Motor neuron (in vitro differentiated cells): Measurements from ENCODE around the gene GHRHR. TPM values are rescaled to one million over a fixed set of nuclear protein-coding genes. Genes with fewer than 3 reads are reported as not detected.

Source experiments
- ATAC-seq, 8 experiments: fragments of 200-7000 bp; cut with Tn5 transposase; replicated peaks in 6 of 8; 2 replicates each; pipeline ENCODE4 v1.8.0; 2021; ENCODE audit warnings: mild to moderate bottlenecking in 8 of 8, moderate library complexity in 8 of 8
- H3K27ac ChIP-seq, 2 donors: fragments of 250-450 bp; sonication (Bioruptor Pico); 2 replicates each; pipeline ENCODE4 v1.9.0; 2021; ENCODE audit warnings: antibody characterized with exemption in 2 of 2, mild to moderate bottlenecking in 2 of 2, moderate library complexity in 1 of 2
- H3K4me1 ChIP-seq, 2 donors: fragments of 250-450 bp; sonication (Bioruptor Pico); replicated peaks in 1 of 2; 2 replicates each; pipeline ENCODE4 v1.6.1; 2021; ENCODE audit warnings: antibody characterized with exemption in 2 of 2, mild to moderate bottlenecking in 2 of 2, moderate library complexity in 1 of 2
- H3K4me3 ChIP-seq, 5 donors: fragments of 250-450 bp; sonication (Bioruptor Pico); 2 replicates each; pipeline ENCODE4 v1.9.0; 2021; ENCODE audit warnings: antibody characterized with exemption in 5 of 5, mild to moderate bottlenecking in 5 of 5, moderate library complexity in 4 of 5
- WGBS, 10 experiments: fragments of 450-650 bp; shearing (Covaris generic); methylation state at CpG; one replicate each; pipeline ENCODE4 v1.0.0; 2022; 5-methylcytosine and 5-hydroxymethylcytosine counted together
- in situ Hi-C, 9 experiments: fragments of 400-800 bp; cut with MboI; loops; one replicate each; pipeline ENCODE4 v1.15.0; 2021; ENCODE audit warnings: low sequenced_read_pairs in 9 of 9, low pct_unique_long_range_greater_than_20kb in 2 of 9; ENCODE audit not compliant: unreplicated experiment in 9 of 9
- total RNA-seq, 8 experiments: library from RNA; unstranded; fragments of 300-600 nt; gene quantifications; 2 replicates each; pipeline versions ENCODE4 v1.2.3 to v1.2.4, GENCODE V29; 2022

GHRHR gene
- total RNA-seq, 8 experiments from 2014 or later = 0.56 to 4.9 (median 1.6) TPM; not detected in 3

- peak in 5 of 8 experiments; percentile 25 to 76 (median 42) for ATAC-seq
- H3K27ac ChIP-seq = no peak overlapping the region
- 60 to 100% methylated on average over 1 of the region's 18 CpGs; no CpG with 5 or more reads in 8 of the 10 experiments for WGBS, 10 experiments
- H3K4me1 ChIP-seq = peaks cover 31 to 32% of the 10 kb centered on the region in 2 donors
- H3K4me3 ChIP-seq = no peak overlapping the region
- in situ Hi-C loops = no loop called here
These were observed 64.8 kb downstream of the GHRHR start for GRCh38 chr7:31028417-31028992.

Other genes with a start within 250 kb of the GHRHR start
- gene INMT, start 211.8 kb upstream of the GHRHR start, total RNA-seq = 1 to 10 TPM in 1 of 8 experiments, under 1 TPM in 7; 0.13 to 1.2 (median 0.47) TPM
- gene MINDY4, start 192.5 kb upstream of the GHRHR start, total RNA-seq = 10 to 100 TPM in 1 of 8 experiments, 1 to 10 TPM in 7; 2.5 to 12.3 (median 4.6) TPM
- 100 to 1,000 TPM in 1 of 8 experiments, 1 to 10 TPM in 2, under 1 TPM in 5; 0.45 to 233 (median 0.68) TPM for gene AQP1, start 52.1 kb upstream of the GHRHR start, total RNA-seq
- 10 to 100 TPM in 5 of 8 experiments, 1 to 10 TPM in 1, under 1 TPM in 2; 0.36 to 55.0 (median 11.8) TPM for gene ADCYAP1R1, start 88.4 kb downstream of the GHRHR start, total RNA-seq